GM23338 (cell line): ENCODE measurements around the gene R3HDML. TPM values are rescaled to one million over a fixed set of nuclear protein-coding genes. Genes with fewer than 3 reads are reported as not detected.

Experiments
- ATAC-seq: fragments of 200-7000 bp; cut with Tn5 transposase; 3 replicates; pipeline ENCODE4 v1.9.1; 2020
- DNase-seq: peaks from one replicate; pipeline ENCODE4 v3.0.0-alpha.2; 2015; ENCODE audit warnings: low spot score
- H2AFZ ChIP-seq: fragments of 200-600 bp; sonication (generic); 2 replicates; pipeline ENCODE4 v1.8.0; 2016; ENCODE audit warnings: antibody characterized with exemption, mild to moderate bottlenecking, moderate library complexity
- H3F3A ChIP-seq: fragments of 200-600 bp; sonication (generic); replicated peaks from 2 replicates; pipeline ENCODE4 v1.8.0; 2017; ENCODE audit warnings: antibody characterized with exemption, mixed run types, low read depth
- H3K27ac ChIP-seq: fragments of 200-600 bp; sonication (generic); 2 replicates; pipeline ENCODE4 v1.6.1; 2016; ENCODE audit warnings: low read depth
- H3K27me3 ChIP-seq: fragments of 200-600 bp; sonication (generic); 2 replicates; pipeline ENCODE4 v1.8.0; 2016; ENCODE audit warnings: mild to moderate bottlenecking, mixed run types, moderate library complexity; ENCODE audit not compliant: insufficient read depth
- H3K36me3 ChIP-seq: fragments of 200-600 bp; sonication (generic); 2 replicates; pipeline ENCODE4 v1.8.0; 2016; ENCODE audit warnings: mild to moderate bottlenecking; ENCODE audit not compliant: insufficient read depth
- H3K4me1 ChIP-seq: fragments of 200-600 bp; sonication (generic); 2 replicates; pipeline ENCODE4 v1.8.0; 2016; ENCODE audit warnings: mild to moderate bottlenecking, moderate library complexity; ENCODE audit not compliant: insufficient read depth
- H3K4me2 ChIP-seq: fragments of 200-600 bp; sonication (generic); 2 replicates; pipeline ENCODE4 v1.7.1; 2017; ENCODE audit warnings: mixed run types
- H3K4me3 ChIP-seq: fragments of 200-600 bp; sonication (generic); 2 replicates; pipeline ENCODE4 v1.6.1; 2016; ENCODE audit warnings: mixed run types
- H3K79me2 ChIP-seq: fragments of 200-600 bp; sonication (generic); replicated peaks from 2 replicates; pipeline ENCODE4 v1.8.0; 2017; ENCODE audit warnings: mild to moderate bottlenecking; ENCODE audit not compliant: insufficient read depth
- H3K9me2 ChIP-seq: fragments of 200-600 bp; sonication (generic); 2 replicates; pipeline ENCODE4 v1.8.0; 2017; ENCODE audit not compliant: insufficient read depth
- H4K20me1 ChIP-seq: fragments of 200-600 bp; sonication (generic); replicated peaks from 2 replicates; pipeline ENCODE4 v1.8.0; 2017; ENCODE audit warnings: mild to moderate bottlenecking; ENCODE audit not compliant: insufficient read depth
- H3K27ac Mint-ChIP-seq: 2 replicates; pipeline ENCODE4 v1.8.0; 2020; ENCODE audit warnings: inconsistent platforms, mild to moderate bottlenecking, moderate library complexity, mixed read lengths
- H3K27me3 Mint-ChIP-seq: 3 replicates; pipeline ENCODE4 v1.8.0; 2022; ENCODE audit warnings: low read depth, mild to moderate bottlenecking, moderate library complexity, mixed read lengths, inconsistent platforms; ENCODE audit not compliant: insufficient read depth, poor library complexity
- H3K36me3 Mint-ChIP-seq: 3 replicates; pipeline ENCODE4 v1.8.0; 2021; ENCODE audit warnings: low read depth, mild to moderate bottlenecking, inconsistent platforms, moderate library complexity, mixed read lengths
- H3K4me1 Mint-ChIP-seq: 3 replicates; pipeline ENCODE4 v1.8.0; 2020; ENCODE audit warnings: mild to moderate bottlenecking, inconsistent platforms, mixed read lengths
- H3K4me3 Mint-ChIP-seq: 3 replicates; pipeline ENCODE4 v1.8.0; 2021; ENCODE audit warnings: moderate library complexity, mild to moderate bottlenecking, inconsistent platforms, mixed read lengths
- H3K9me3 Mint-ChIP-seq: 3 replicates; pipeline ENCODE4 v1.8.0; 2020; ENCODE audit warnings: moderate library complexity, mild to moderate bottlenecking, inconsistent platforms, mixed read lengths
- CREB1 ChIP-seq: fragments of 250-450 bp; sonication (Bioruptor Pico); IDR thresholded peaks from 2 replicates; pipeline ENCODE4 v1.5.0; 2020; ENCODE audit warnings: low read depth, mild to moderate bottlenecking, moderate library complexity
- CTCF ChIP-seq, 2 experiments: fragments of 200-600 bp in 1 of 2; sonication (generic) in 1 of 2; conservative IDR thresholded peaks; 2 replicates each; pipeline versions ENCODE4 v1.5.1 to v1.6.1; 2016 to 2017; ENCODE audit warnings: antibody characterized with exemption in 2 of 2, low read depth in 2 of 2, mild to moderate bottlenecking in 2 of 2, moderate library complexity in 1 of 2
- ETS1 ChIP-seq: IDR thresholded peaks from 2 replicates; pipeline ENCODE4 v1.6.1; 2016; ENCODE audit warnings: antibody characterized with exemption
- EZH2 ChIP-seq: fragments of 200-600 bp; sonication (generic); IDR thresholded peaks from one replicate; pipeline ENCODE4 v1.8.0; 2017; ENCODE audit warnings: antibody characterized with exemption, mild to moderate bottlenecking, low read depth; ENCODE audit not compliant: unreplicated experiment
- EZH2phosphoT487 ChIP-seq: fragments of 200-600 bp; sonication (generic); IDR thresholded peaks from one replicate; pipeline ENCODE4 v1.8.1; 2018; ENCODE audit warnings: antibody characterized with exemption; ENCODE audit not compliant: unreplicated experiment
- JUNB ChIP-seq: IDR thresholded peaks from one replicate; pipeline ENCODE4 v1.6.1; 2016; ENCODE audit warnings: antibody characterized with exemption; ENCODE audit not compliant: unreplicated experiment
- NANOG ChIP-seq: IDR thresholded peaks from 2 replicates; pipeline ENCODE4 v1.6.1; 2016; ENCODE audit warnings: antibody characterized with exemption, borderline replicate concordance
- POLR2AphosphoS5 ChIP-seq: IDR thresholded peaks from 2 replicates; pipeline ENCODE4 v1.6.1; 2016; ENCODE audit warnings: antibody characterized with exemption, low read depth
- REST ChIP-seq: IDR thresholded peaks from one replicate; pipeline ENCODE4 v1.6.1; 2018; ENCODE audit warnings: antibody characterized with exemption; ENCODE audit not compliant: unreplicated experiment
- STAT1 ChIP-seq: IDR thresholded peaks from one replicate; pipeline ENCODE4 v1.6.1; 2016; ENCODE audit warnings: antibody characterized with exemption; ENCODE audit not compliant: unreplicated experiment
- ZNF114 ChIP-seq: fragments of 250-450 bp; sonication (Bioruptor Pico); IDR thresholded peaks from 2 replicates; pipeline ENCODE4 v1.5.0; 2020; ENCODE audit warnings: mild to moderate bottlenecking, moderate library complexity
- ZNF331 ChIP-seq: fragments of 250-450 bp; sonication (Bioruptor Pico); IDR thresholded peaks from 2 replicates; pipeline ENCODE4 v1.5.0; 2020; ENCODE audit warnings: low read depth, mild to moderate bottlenecking, moderate library complexity
- polyA plus RNA-seq: library from polyadenylated mRNA; unstranded; fragments of >200 nt; fragmentation: Nextera tagmentation; extraction: Ambion mirVana; gene quantifications from 2 replicates; pipeline ENCODE4 v1.2.1, GENCODE V29; 2016
- total RNA-seq: library from RNA; depleted of rRNA; stranded (reverse); fragments of >200 nt; shearing (Covaris generic); gene quantifications from 2 replicates; pipeline ENCODE4 v1.2.3, GENCODE V29; 2014

R3HDML gene
- total and polyA plus RNA-seq, 2 experiments from 2014 or later = not detected

- no peak for TF ChIP-seq REST
- TF ChIP-seq POLR2AphosphoS5 = no peak
- TF ChIP-seq ZNF114 = no peak
- TF ChIP-seq CTCF (conservative IDR thresholded peaks at IDR 0.05; ENCODE audit: low read depth in 2 of 2) = no peak
- TF ChIP-seq NANOG = no peak
- TF ChIP-seq ETS1 = no peak
These were observed 2.5 kb upstream of the R3HDML start (continued) for GRCh38 chr20:44334306-44334705.

- peaks cover 17% of the 10 kb centered on the region for H3K4me1 Mint-ChIP-seq
- Histone ChIP-seq H3K4me3 (no peak overlapping the region), H3K4me2 (no peak overlapping the region), H4K20me1 (no peaks in the 10 kb centered on the region), H3K27ac (no peak overlapping the region), H3F3A (no peaks in the 10 kb centered on the region), H2AFZ (no peak overlapping the region), H3K27me3 (no peaks in the 10 kb centered on the region), H3K4me1 (peaks cover 3% of the 10 kb centered on the region; the same call in 1 of the 2 replicates), H3K9me2 (no peaks in the 10 kb centered on the region), H3K79me2 (no peaks in the 10 kb centered on the region), H3K36me3 (no peaks in the 10 kb centered on the region)
- H3K36me3 Mint-ChIP-seq = no peaks in the 10 kb centered on the region
- no peak overlapping the region for H3K4me3 Mint-ChIP-seq
- ATAC-seq (no peak), DNase-seq (no peak)
- no peak overlapping the region for H3K27ac Mint-ChIP-seq
- no peaks in the 10 kb centered on the region for H3K9me3 Mint-ChIP-seq
- peaks cover 5% of the 10 kb centered on the region for H3K27me3 Mint-ChIP-seq
- TF ChIP-seq POLR2AphosphoS5 = no peak
- TF ChIP-seq CREB1 (CRISPR knock-in tag) = no peak
- TF ChIP-seq NANOG = no peak
- TF ChIP-seq STAT1 = no peak
- TF ChIP-seq EZH2 = no peak
- no peak for TF ChIP-seq EZH2phosphoT487
- no peak for TF ChIP-seq JUNB
- no peak for TF ChIP-seq REST
- no peak for TF ChIP-seq CTCF (conservative IDR thresholded peaks at IDR 0.05; ENCODE audit: low read depth in 2 of 2)
- no peak for TF ChIP-seq ETS1
- no peak for TF ChIP-seq ZNF114
- no peak for TF ChIP-seq ZNF331 (CRISPR knock-in tag)
These were observed 2.1 kb upstream of the R3HDML start for GRCh38 chr20:44334709-44335108.
